ENCODE measurements around the gene MIB2.
"Not testable (repeated sequence)": the region's sequence is repeated elsewhere in the genome, so short reads cannot be mapped to it uniquely, and the experiment has no call there.

Gene MIB2

GRCh38 chr1:1591452-1591851 is 23.8 kb upstream of the MIB2 start:
- TF ChIP-seq JUND (IDR thresholded peaks at IDR 0.05; ENCODE audit: low read depth), result no peak
- DNase-seq (ENCODE audit: low read depth in 1 of 2, low spot score in 1 of 2), result no peak
- in situ Hi-C loops (cut with HindIII; ENCODE audit: low pct_unique_long_range_greater_than_20kb, low sequenced_read_pairs), result no loop called here

GRCh38 chr1:1593834-1594601 is 21.3 kb upstream of the MIB2 start:
- no peak for TF ChIP-seq JUND (IDR thresholded peaks at IDR 0.05; ENCODE audit: low read depth)
- DNase-seq (ENCODE audit: low read depth in 1 of 2, low spot score in 1 of 2), result no peak
- in situ Hi-C loops (cut with HindIII; ENCODE audit: low pct_unique_long_range_greater_than_20kb, low sequenced_read_pairs), result no loop called here

- DNase-seq (ENCODE audit: low read depth in 1 of 2, low spot score in 1 of 2), result no peak
- in situ Hi-C loops (cut with HindIII; ENCODE audit: low pct_unique_long_range_greater_than_20kb, low sequenced_read_pairs), result no loop called here
- TF ChIP-seq JUND (IDR thresholded peaks at IDR 0.05; ENCODE audit: low read depth), result no peak
Measured at GRCh38 chr1:1594602-1595260, 20.6 kb upstream of the MIB2 start.

- not testable (repeated sequence) for DNase-seq (ENCODE audit: low read depth in 1 of 2, low spot score in 1 of 2)
Measured at GRCh38 chr1:1595341-1595740, 20.0 kb upstream of the MIB2 start.

GRCh38 chr1:1596493-1597274 is 18.6 kb upstream of the MIB2 start:
- no peak for TF ChIP-seq JUND (IDR thresholded peaks at IDR 0.05; ENCODE audit: low read depth)
- no peak for DNase-seq (ENCODE audit: low read depth in 1 of 2, low spot score in 1 of 2)
- in situ Hi-C loops (cut with HindIII; ENCODE audit: low pct_unique_long_range_greater_than_20kb, low sequenced_read_pairs), result no loop called here

More at GRCh38 chr1:1595341-1595740, 20.0 kb upstream of the MIB2 start:
- in situ Hi-C loops (cut with HindIII; ENCODE audit: low pct_unique_long_range_greater_than_20kb, low sequenced_read_pairs), result not testable (repeated sequence)

GRCh38 chr1:1597275-1597930 is 17.9 kb upstream of the MIB2 start:
- TF ChIP-seq JUND (IDR thresholded peaks at IDR 0.05; ENCODE audit: low read depth), result no peak
- peak; percentile 54 to 96 for DNase-seq (ENCODE audit: low read depth in 1 of 2, low spot score in 1 of 2)
- in situ Hi-C loops (cut with HindIII; ENCODE audit: low pct_unique_long_range_greater_than_20kb, low sequenced_read_pairs), result no loop called here

- in situ Hi-C loops (cut with HindIII; ENCODE audit: low pct_unique_long_range_greater_than_20kb, low sequenced_read_pairs), result no loop called here
- DNase-seq (ENCODE audit: low read depth in 1 of 2, low spot score in 1 of 2), result no peak
- TF ChIP-seq JUND (IDR thresholded peaks at IDR 0.05; ENCODE audit: low read depth), result no peak
Measured at GRCh38 chr1:1598051-1598719, 17.1 kb upstream of the MIB2 start.

- DNase-seq (ENCODE audit: low read depth in 1 of 2, low spot score in 1 of 2), result no peak
- in situ Hi-C loops (cut with HindIII; ENCODE audit: low pct_unique_long_range_greater_than_20kb, low sequenced_read_pairs), result no loop called here
- no peak for TF ChIP-seq JUND (IDR thresholded peaks at IDR 0.05; ENCODE audit: low read depth)
Measured at GRCh38 chr1:1598720-1599029, 16.6 kb upstream of the MIB2 start.

- no peak for DNase-seq (ENCODE audit: low read depth in 1 of 2, low spot score in 1 of 2)
- no peak for TF ChIP-seq JUND (IDR thresholded peaks at IDR 0.05; ENCODE audit: low read depth)
- in situ Hi-C loops (cut with HindIII; ENCODE audit: low pct_unique_long_range_greater_than_20kb, low sequenced_read_pairs), result no loop called here
Measured at GRCh38 chr1:1599030-1599934, 16.0 kb upstream of the MIB2 start.

- no peak for TF ChIP-seq JUND (IDR thresholded peaks at IDR 0.05; ENCODE audit: low read depth)
- in situ Hi-C loops (cut with HindIII; ENCODE audit: low pct_unique_long_range_greater_than_20kb, low sequenced_read_pairs), result no loop called here
- no peak for DNase-seq (ENCODE audit: low read depth in 1 of 2, low spot score in 1 of 2)
Measured at GRCh38 chr1:1599935-1600860, 15.1 kb upstream of the MIB2 start, which contains the start of gene FNDC10. TSS of gene FNDC10 (minus strand) at chr1:1600135. CDS start at chr1:1600015, 120 bp downstream.

All from T47D (cell line).